ENCODE results near the gene KAZN.

The KAZN gene

DNA sequence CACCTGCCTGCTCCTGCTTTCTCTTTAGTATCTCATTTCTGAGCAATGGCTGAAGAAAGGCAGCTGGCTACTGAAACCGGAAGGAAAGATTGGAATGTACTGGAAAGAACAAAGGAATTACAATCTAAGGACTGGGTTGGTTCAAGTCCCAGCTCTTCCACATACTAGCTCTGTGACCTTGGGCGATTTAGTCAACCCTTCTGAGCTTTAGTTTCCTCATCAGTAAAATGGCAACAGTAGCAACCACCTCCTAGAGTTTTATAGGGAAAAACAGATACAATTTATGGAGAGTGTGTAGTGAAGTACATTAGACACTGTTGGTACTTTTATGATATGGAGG is 158.8 kb downstream of the KAZN start:
- H3K36me3 ChIP-seq (ENCODE audit: control insufficient read depth, insufficient read depth, low read length) = no peaks in the 10 kb centered on the region
- no peak overlapping the region for H3K4me3 ChIP-seq (replicated peaks; ENCODE audit: low read depth, low read length)
- no peaks in the 10 kb centered on the region for H3K27me3 ChIP-seq (replicated peaks; ENCODE audit: control insufficient read depth, insufficient read depth, low read length)
- TF ChIP-seq, protein P1, sequence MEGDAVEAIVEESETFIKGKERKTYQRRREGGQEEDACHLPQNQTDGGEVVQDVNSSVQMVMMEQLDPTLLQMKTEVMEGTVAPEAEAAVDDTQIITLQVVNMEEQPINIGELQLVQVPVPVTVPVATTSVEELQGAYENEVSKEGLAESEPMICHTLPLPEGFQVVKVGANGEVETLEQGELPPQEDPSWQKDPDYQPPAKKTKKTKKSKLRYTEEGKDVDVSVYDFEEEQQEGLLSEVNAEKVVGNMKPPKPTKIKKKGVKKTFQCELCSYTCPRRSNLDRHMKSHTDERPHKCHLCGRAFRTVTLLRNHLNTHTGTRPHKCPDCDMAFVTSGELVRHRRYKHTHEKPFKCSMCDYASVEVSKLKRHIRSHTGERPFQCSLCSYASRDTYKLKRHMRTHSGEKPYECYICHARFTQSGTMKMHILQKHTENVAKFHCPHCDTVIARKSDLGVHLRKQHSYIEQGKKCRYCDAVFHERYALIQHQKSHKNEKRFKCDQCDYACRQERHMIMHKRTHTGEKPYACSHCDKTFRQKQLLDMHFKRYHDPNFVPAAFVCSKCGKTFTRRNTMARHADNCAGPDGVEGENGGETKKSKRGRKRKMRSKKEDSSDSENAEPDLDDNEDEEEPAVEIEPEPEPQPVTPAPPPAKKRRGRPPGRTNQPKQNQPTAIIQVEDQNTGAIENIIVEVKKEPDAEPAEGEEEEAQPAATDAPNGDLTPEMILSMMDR (IDR thresholded peaks at IDR 0.05; ENCODE audit: insufficient read depth, low read length, poor library complexity, severe bottlenecking) = no peak
- no peak for DNase-seq (ENCODE audit: extremely low read depth, insufficient read length)

DNA sequence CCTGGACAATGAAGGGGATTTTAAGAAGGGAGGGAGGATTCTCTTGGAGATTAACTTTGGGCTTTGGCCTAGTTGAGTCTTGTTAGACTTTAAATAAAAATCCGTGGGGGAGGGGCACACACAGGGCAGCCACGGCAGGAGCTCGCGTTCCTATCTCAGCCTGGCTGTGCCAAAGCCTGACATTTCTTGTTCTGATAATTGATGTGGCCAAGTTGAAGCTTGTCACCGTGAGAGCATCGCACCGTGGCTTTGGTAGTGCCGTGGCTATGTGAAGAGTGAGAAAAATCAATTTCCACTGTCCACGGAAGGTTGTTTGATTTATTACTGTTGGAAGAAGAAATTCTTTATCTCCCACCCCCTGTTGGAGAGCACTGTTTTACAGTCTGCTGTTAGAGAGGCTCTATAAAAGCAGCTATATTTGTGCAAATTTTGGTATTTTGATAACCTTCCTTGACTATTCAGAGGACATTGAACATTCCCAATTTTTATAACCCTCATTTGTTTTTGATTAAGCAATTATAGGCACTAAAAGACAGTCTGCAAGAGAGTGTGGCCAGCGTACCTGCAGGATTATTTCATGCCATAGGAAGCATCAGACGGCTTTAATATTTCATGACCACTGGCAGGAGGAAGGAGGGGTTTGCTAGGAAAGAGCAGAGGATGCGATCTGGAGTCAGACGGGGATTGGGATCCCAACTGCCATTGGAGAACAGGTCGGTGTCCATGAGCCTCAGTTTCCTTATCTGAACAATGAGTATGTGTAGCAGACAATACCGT is 160.7 kb downstream of the KAZN start:
- TF ChIP-seq, protein P1 (IDR thresholded peaks at IDR 0.05; ENCODE audit: insufficient read depth, low read length, poor library complexity, severe bottlenecking) = no peak
- DNase-seq (ENCODE audit: extremely low read depth, insufficient read length) = no peak
- Histone ChIP-seq H3K4me3 (replicated peaks; ENCODE audit: low read depth, low read length) (no peak overlapping the region), H3K27me3 (replicated peaks; ENCODE audit: control insufficient read depth, insufficient read depth, low read length) (no peaks in the 10 kb centered on the region), H3K36me3 (ENCODE audit: control insufficient read depth, insufficient read depth, low read length) (no peaks in the 10 kb centered on the region)

DNA sequence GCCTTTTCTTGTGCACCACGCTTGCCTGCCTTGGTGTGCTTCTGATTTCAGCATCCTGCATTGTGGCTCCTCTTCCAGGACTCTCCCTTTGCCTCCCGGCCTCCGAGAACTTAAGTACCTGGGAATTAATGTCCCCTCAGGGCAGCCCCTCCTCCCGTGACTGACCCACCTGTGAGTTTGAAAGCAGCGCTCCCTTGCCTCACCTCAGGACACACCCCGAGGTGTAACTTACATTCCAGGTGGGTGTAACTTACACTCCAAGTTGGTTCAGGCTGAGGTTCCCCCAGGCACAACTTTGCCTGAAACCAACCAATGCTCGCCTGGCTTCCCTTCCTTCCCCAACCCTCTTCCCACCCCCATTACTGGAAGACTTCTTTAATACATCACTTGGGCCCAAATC is 161.4 kb downstream of the KAZN start:
- TF ChIP-seq, protein P1 (IDR thresholded peaks at IDR 0.05; ENCODE audit: insufficient read depth, low read length, poor library complexity, severe bottlenecking) = no peak
- DNase-seq (ENCODE audit: extremely low read depth, insufficient read length) = no peak
- H3K27me3 ChIP-seq (replicated peaks; ENCODE audit: control insufficient read depth, insufficient read depth, low read length) = no peaks in the 10 kb centered on the region
- no peak overlapping the region for H3K4me3 ChIP-seq (replicated peaks; ENCODE audit: low read depth, low read length)
- H3K36me3 ChIP-seq (ENCODE audit: control insufficient read depth, insufficient read depth, low read length) = no peaks in the 10 kb centered on the region

DNA sequence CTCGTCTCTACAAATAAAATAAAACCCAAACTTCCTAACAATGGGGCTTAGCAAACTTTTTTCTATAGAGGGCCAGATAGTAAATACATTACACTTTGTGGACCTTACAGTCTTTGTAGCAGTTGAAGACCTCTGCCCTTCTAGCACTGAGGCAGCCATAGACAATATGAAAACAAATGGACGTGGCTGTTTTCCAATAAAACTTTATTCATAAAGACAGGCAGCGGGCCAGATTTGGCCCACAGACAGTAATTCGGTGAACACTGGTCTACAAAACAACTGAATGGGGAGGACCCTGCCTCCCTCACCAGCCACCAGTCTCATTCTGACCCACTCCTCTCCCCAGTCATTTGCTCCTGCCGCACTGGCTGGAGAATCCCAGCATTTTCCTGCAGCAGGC is 162.3 kb downstream of the KAZN start:
- DNase-seq (ENCODE audit: extremely low read depth, insufficient read length) = no peak
- no peaks in the 10 kb centered on the region for H3K36me3 ChIP-seq (ENCODE audit: control insufficient read depth, insufficient read depth, low read length)
- no peaks in the 10 kb centered on the region for H3K27me3 ChIP-seq (replicated peaks; ENCODE audit: control insufficient read depth, insufficient read depth, low read length)

DNA sequence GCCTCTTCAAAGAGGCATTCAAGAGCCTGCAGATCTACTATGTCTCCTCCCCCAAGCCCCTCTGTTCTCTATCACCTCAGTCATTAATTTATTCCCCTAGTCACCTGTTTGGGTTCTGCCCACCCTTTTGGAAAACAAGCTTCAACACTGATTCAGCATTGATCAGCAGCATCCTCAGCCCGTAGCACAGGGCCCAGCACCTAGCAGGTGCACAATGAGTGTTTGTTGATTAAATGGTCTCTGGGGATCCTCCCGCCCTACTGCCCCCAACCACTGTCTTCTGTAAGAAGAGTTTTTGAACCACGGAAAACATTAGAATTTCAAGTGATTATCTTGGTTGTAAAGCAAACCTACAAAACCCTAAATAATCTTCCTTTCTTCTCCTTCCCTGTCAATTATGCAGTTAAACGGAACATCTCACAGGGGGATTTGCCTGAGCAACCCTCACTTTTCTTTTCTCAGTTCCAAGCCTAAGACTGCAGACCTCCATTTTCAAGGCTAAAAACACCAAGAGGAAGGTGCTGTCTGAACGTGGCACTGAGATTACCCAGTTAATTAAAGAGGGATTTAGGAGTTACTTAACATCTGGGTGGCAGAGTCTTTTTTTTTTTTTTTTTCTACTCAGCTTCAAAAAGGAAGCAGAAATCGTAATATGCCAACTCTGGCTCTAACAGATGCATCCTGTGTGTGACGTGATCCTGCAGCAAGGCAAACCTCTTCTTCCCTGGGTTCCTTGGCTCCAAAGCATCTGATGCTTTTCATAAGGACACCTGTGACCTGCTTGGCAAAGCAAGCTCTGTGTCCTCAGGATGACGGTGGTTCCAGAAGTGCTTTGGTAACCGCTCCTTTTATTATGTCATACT is 163.0 kb downstream of the KAZN start:
- Histone ChIP-seq H3K27me3 (replicated peaks; ENCODE audit: control insufficient read depth, insufficient read depth, low read length) (no peaks in the 10 kb centered on the region), H3K4me3 (replicated peaks; ENCODE audit: low read depth, low read length) (no peak overlapping the region), H3K36me3 (ENCODE audit: control insufficient read depth, insufficient read depth, low read length) (no peaks in the 10 kb centered on the region)
- no peak for DNase-seq (ENCODE audit: extremely low read depth, insufficient read length)
- TF ChIP-seq, protein P1 (IDR thresholded peaks at IDR 0.05; ENCODE audit: insufficient read depth, low read length, poor library complexity, severe bottlenecking) = no peak

More for the DNA sequence above, 162.3 kb downstream of the KAZN start:
- TF ChIP-seq, protein P1 (IDR thresholded peaks at IDR 0.05; ENCODE audit: insufficient read depth, low read length, poor library complexity, severe bottlenecking) = no peak
- H3K4me3 ChIP-seq (replicated peaks; ENCODE audit: low read depth, low read length) = no peak overlapping the region
